HG02884 (cell line): ENCODE results near the gene ATP2B3.
"Not testable (repeated sequence)": the region's sequence is repeated elsewhere in the genome, so short reads cannot be mapped to it uniquely, and the experiment has no call there.

Source experiments
- ATAC-seq: cut with Tn5 transposase; IDR thresholded peaks from one replicate; pipeline ENCODE4 v1.9.1; 2021; ENCODE audit warnings: mild to moderate bottlenecking, moderate library complexity; ENCODE audit not compliant: unreplicated experiment

The ATP2B3 gene

DNA sequence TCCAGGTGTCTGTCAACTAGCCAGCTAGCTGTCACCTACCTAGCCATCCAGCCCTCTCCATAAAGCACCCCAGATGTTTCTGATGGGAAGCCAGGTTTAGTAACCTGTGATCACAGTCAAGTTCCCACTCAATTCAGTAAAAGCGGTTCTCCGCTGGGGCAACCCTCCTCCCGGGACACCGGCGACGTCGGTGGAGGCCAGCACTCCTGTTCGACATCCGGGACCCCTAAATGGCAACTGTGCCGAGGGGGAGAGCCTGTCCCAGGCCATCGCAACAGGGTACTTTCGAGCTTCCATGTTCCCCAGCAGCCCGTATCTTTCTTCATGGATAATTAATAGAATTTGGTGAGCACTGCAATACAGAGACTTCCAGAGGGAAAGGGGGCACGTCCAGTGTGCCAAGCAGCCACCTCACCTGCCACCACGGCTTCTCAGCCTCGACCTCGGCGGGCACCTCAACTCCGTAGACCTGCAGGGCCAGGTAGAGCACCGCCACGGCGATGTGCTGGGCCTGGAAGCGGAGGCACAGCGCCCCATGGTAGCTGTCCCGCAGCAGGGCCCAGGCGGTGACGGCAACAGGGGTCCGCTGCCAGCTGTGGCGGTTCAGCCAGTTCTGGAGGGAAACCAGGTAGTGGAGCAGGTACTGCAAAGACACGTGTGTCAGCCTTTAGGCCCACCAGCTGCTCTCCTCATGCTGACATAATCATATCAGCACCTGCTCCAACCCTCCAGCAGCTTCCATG, 74.8 kb downstream of the ATP2B3 start:
- ATAC-seq, result no peak

DNA sequence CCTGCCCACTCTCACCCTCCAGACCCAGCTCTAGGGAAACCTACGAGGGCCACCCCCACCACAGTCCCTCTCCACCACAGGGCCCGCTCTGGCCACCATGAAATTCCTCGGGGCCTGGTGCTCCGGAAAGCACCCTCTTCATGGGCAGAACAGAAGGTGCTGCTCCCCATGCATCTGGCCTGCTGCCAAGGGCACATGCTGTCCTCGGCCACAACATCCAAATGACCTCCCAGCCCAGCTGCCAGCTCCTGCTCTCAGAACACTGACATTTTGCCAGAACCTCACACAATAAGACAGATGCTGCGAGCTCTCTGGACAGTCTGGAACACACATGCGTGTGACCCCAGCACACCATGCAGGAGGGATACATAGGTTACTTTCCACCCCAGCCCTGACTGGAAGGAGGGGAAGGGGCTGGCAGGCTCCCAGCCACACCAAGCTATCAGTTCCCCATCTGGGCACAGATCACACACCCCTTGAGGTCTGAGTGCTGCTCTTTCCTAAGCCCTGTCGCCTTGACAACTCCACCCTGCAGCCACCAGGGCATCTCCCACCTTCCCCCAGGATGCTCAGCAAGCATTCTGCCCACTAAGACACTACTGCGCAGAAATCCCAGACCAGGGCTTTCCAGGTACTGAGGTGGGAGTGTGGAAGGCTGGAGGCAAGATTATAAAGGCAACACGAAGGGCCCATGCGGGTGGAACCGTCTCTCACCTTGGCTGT, 75.7 kb downstream of the ATP2B3 start:
- no peak for ATAC-seq

DNA sequence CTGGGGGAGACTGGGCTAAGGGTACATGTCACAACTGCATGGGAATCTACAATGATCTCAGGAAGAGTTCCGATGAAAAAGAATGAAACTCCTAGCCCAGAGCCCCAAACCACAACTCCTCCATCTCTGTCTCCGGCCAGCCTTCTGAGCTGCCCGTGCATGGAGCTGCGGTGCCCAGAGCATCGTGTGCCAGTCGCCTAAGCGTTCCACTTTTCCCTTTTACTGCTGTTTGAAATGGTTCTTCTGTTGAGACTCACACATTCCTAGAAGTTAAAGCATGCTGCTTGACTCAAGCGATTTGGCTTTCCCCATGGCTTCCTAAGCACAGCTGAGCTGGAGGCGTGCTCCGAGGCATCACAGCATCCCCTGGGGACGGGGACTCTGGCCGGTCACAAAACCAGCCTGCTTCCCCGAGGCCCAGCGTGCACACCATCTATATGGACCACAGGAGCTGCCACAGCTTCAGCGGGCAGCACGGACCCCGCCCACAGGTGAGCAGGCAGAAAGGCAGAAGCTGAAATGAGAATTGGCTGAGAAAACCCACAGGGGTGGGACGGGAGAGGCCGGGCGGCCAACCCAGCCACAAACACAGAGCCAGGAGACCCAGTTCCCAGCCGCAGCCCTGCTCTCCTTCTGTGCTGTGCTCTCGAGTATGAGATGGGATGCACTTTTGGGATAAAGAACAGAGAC, 76.5 kb downstream of the ATP2B3 start:
- no peak for ATAC-seq

DNA sequence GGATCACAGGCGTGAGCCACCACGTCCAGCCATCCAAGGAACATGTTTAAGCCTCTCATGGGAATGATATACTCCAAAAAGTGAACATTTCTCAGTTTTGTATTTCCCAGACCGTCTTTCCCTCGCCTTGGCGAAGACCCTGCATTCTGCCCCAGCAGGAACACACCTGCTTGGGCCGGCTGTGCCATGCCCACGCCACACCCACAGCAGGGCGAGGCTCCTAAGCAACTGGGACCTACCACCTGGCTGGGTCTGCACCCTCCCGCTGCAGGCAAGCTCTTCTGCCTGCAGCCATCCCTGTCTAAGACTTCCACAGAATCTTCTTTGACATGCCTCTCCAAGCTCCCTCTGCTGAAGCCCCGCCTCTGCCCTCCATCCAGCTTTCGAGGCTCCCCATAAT, 77.9 kb downstream of the ATP2B3 start:
- ATAC-seq, result no peak

DNA sequence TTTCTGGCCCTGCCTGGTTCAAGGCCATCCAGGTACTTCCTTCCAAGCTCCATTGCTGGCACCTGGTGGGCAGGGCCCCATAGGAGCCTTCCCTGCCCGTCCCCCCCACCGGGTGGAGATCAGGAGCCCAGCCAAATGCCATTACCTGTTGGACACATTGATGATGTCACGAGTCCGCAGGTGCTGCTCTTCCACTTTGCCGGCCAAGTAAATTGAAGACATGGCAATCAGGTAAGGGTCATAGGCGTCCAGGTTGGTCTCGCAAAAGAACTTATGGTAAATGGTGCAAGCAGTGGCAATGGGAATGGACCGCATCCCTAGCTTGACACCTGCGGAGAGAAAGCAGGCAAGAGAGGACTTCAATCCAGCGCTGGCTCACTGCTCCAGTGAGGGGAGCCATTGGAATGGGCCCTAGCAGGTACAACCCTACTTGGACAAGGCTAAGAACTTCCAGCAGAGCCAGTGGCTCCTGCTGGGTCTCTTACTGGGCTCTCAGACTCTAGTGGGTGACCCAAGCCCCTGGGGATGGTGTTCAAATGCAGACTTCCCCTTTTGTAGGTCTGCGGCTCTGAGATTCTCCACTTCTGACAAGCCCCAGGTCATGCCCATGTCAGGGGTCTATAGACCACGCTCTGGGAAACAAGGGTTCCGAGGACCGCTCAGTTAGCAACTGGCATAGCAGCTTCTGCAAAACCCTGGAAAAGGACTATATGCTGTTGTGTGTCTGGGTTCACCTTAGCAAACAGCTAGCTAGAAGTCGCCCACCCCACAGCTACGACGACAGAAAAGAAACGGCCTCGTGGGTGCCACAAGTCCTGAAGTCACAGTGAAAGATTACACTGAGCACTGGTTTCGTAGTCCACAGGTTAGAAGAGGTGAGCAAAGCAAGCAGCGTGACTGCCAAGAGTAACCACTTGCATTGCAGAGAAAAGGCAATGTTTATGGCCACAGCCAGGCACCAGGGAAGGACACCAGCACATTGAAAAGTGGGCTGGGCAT, 78.7 kb downstream of the ATP2B3 start:
- ATAC-seq, result no peak

DNA sequence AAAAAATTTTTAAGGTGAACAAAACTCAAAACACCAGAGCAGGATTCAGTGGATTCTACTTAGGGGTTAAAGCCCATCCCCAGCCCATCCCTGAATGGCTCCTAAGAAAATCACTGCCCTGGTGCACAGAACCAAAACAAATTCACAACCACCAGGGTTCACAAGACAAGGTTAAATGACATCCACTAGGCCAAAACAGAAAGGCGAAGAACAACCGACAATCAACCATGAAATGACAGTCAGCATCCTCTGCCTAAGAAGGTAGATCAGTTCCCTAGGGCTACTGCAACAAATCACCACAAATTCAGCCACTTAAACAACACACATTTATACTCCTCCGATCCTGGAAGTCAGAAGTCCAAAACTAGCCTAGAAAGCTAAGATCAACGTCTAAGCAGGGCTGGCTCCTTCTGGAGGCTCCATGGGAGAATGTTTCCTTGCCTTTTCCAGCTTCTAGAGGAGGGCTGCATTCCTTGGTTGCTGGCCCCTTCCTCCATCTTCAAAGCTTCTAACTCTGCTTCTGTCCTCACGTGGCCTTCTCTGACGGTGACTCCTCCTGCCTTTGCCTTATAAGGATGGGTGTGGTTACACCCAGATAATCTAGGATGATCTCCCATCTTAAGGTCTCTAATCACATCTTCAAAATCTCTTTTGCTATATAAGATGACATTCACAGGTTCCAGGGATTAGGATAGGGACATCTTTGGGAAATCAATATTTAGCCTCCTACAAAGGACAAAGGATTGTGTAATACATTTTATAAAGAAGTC, 79.7 kb downstream of the ATP2B3 start:
- no peak for ATAC-seq

DNA sequence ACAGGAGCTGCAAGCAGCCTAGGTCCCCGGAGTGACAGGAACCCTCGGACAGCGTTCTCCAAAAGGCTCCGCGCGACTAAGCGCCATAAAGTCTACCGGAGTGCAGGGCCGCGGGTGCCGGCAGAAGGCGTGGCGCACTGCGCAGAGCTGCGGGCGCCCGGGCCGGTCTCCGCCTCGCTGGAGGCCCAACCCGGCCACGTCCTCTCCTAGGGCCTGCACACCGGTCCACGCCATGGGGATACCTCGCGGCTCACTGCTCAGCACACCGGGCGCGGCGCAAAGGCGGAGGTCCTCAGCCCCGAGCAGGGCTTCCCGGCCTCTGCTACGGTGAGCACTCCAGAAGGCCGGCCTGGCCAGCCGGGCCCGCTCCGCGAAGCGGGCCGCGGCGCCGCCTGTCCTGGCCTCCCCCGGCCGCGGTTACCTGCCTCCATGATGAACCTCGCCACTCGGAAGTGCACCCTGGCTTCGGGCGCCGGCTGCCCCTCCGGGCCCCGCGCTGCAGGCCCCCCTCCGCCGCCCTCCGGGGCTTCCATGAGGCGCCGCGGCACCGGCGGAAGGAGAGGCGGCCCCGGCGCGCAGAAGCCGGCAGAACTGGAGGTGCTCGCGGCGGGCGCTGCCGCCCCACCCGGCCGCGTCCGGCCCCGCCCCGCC, 81.2 kb downstream of the ATP2B3 start, which contains the start of gene CCNQ:
Gene CCNQ (minus strand): TSS at position 599 of the 651 bp plus-strand sequence. CDS start 66 bp downstream, at position 533.
- peak; percentile 38 for ATAC-seq

DNA sequence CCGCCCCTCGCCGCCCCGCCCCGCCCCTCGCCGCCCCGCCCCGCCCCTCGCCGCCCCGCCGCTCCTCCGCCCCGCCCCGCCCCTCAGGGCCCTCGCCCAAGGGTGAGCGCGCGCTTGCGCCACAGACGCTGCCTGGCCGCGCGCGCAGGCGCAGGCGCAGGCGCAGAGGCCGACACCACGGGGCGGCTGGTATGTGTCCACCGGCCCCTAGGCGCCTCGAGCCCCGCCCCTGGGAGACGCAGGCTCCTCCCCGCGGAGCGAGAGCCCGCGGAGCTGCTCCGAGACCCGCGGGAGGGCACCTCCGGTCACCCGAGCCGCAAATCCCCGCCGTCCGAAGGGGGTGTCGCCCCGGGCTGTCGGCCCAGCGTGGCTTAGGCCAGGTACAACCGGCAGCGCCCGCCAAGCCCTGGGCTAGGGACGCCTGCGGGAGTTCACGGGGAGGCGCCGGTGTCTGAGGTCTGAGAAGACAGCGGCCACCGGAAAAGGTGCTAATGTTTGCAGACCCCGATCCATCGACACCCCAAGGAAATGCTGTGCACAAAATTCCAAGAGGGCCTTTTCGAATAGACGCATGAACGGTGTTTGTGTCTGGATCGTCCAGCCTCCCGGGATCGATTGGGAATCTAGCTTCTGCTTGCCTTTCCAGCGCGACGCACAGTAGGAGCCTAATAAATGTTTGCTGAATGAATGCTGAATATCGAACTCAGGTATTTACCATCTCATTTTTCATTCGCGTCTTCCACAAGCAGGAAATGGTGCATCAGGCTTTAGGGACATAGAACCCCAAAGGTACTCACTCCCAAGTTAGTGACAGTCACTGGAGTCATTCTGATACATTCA, 82.0 kb downstream of the ATP2B3 start:
- peak; percentile 83 for ATAC-seq

DNA sequence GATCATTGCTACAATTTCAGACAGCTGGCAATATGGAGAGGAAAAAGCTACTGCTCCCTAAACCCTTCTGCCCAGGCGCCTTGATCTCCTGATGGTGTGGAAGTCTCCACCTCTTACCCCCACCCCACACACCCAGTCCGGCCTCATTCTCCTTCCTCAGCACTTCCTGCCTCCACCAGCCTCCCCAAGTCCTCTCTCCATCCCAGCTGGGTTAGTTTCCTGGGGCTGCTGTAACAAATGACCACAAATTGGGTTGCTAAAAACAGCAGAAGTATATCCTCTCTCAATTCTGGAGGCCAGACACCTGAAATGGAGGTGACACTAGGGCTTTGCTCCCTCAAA, 82.6 kb downstream of the ATP2B3 start:
- no peak for ATAC-seq

DNA sequence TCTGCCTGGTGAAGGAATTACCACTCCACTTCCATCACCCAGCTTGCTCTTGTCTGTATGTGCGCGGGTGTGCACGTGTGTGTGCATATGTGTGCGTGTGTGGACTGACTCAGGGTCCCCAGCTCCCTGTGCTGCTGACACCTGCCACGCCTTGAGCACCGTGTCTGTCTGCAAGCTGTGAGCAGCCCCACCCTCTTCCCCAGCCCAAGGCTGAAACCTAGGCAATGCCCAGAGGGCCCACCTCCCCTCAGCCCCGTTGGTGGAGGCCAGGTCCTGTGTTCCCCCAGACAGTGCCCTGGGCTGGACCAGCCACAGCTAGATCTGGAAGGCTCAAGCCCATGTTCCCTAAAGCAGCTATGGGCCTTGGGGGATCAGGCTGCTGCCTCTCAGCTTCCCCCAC, 83.5 kb downstream of the ATP2B3 start:
- no peak for ATAC-seq

DNA sequence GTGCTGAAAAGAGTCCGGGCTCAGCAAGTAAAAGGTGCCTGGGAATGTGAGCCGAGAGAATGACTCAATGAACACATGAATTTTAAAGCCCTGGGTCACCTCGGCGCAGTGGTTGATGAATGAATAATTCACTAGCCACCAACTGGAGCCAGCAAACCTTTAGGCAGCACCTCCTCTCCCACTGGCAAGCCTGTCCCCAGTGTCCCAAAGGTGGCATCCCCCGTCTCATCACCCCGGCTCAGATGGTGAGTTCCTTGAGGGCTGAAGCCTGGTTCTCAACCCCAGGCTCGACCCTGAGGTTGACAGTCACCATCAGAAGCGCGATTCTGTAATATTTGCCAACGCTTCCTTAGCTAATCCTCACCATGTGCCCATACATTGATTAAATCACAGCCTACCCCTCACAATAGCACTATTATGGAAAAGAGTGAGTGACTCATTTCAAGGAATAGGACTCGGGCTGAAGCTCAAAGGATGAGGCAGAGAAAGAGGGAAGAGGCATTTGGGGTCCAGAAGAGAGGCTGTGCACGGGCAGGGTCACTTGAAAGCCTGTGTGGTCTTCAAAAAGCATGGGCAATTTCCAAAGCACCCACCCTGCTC, 84.2 kb downstream of the ATP2B3 start:
- no peak for ATAC-seq

DNA sequence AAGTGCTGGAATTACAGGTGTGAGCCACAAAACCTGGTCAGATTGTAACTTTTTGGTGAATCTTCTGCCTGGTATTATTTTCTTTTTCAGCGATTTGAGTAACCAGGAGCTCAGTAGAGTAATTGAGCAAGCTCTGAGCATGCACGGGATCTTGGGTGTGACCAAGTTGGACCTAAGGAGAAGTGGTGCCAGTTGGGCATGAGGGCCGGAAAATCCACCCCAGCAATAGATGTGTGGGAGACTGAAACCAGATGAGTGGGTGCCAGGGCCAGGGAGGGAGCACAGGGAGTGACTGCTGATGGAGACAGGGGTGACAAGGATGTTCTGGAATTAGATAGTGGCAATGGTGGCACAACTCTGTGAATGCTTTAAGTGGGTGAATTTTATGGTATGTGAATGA, 85.2 kb downstream of the ATP2B3 start:
- ATAC-seq, result no peak

DNA sequence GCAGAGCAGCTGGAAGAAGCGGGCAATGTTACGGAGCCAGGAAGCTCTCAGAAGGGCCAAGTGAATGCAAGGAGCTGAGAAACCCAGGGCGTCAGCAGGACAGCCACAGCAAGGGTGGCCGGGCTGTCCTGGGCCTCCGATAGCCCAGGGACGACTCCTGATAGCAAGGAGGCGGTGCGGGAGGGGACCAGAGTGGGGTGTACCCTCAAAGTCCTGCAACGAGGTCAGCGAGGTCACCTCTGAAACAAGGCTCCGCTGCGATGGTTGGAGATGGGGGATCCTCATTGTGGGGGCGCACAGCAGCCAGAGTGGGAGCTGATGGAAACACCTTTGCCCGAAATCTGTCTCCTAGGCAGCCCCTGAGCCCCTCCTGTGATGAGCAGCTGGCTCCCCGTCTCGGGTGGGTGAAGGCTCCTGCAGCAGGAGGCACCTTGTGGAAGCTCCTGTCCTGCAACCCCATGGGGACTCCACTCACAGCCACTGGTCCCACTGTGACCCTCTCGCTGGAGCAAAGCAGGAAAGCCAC, 85.8 kb downstream of the ATP2B3 start:
- ATAC-seq, result no peak

DNA sequence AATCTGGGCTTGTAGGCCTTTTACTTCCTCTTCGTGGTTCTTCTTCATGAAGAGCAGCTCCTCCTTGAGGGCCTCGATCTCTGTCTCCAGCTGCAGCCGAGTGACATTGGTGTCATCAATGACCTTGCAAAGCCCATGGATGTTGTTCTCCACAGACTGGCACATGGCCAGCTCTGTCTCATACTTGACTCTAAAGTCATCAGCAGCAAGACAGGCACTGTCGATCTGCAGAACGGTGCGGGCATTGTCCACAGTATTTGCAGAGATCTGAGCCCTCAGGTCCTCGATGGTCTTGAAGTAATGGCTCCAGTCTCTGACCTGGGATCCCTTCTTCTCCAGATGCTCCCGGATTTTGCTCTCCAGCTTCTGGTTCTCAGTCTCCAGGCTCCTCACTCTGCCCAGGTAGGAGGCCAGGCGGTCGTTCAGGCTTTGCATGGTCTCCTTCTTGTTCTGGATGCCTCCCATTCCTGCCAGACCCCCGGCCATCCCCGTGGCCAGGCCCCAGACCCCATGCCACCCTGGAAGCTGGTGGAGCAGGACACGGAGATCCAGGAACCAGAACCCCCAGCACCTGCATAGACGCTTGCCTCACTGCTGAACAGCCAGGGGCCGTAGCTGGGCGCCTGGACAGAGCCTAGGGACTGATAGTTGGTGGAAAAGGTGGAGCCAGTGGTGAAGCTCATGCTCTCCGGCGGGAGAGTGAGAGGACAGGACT, 87.4 kb downstream of the ATP2B3 start:
- not testable (repeated sequence) for ATAC-seq

DNA sequence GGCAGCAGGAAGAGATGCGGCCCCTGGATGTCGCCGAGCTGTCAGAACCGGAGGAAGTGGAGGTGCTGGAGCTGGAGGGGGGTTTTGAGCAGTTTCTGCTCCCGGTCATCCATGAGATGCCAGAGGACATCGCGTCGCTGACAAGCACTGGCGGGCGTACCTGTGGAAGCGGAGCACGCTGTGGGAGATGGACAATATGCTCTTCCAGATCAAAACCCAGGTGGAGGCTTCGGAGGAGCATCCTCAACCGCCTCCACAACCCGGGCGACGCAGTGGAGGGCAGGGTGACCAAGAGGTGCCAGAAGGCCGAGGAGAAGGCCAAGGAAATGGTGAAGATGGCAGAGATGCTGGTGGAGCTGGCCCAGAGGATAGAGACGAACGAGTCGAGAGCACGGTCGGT, 89.1 kb downstream of the ATP2B3 start:
- ATAC-seq, result no peak

DNA sequence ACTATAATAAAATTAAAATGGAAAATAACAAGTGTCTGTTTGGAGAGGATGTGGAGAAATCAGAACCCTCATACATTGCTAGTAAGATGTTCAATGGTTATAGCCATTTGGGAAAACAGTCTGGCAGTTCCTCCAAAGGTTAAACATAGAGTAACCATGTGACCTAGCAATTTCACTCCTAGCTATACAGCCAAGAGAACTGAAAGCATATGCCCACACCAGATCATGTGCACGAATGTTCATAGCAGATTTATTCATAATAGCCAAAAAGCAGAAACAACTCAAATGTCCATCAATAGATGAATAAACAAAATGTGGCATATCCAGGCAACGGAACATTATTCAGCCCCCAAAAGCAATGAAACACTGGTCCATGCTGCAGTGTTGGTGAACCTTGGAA, 90.9 kb downstream of the ATP2B3 start:
- no peak for ATAC-seq

DNA sequence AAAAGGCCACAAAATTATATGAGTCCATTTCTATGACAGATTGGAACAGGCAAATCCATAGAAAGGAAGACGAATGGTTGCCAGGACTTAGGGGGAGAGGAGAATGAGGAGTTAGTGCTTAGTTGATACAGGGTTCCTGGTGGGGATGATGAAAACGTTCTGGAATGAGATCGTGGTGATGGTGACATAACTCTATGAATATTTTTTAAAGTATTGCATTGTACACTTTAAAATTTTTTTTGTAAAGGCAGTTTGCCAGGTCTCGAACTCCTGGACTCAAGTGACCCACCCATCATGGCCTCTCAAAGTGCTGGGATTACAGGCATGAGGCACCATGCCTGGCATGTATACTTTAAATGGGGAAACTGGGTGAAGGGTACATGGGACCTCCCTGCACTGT, 91.4 kb downstream of the ATP2B3 start:
- ATAC-seq, result no peak
